Activated naive CD8-positive, alpha-beta T cell treated with anti-CD3 and anti-CD28 coated beads, Interleukin-2, amount 50 U/mL, for 16 hours (primary cell): ENCODE results near the gene SPEM1.
"Not testable (repeated sequence)": the region's sequence is repeated elsewhere in the genome, so short reads cannot be mapped to it uniquely, and the experiment has no call there.

Experiments
- DNase-seq: peaks from one replicate; pipeline ENCODE4 v3.0.0-alpha.2; 2020; ENCODE audit warnings: low read depth, low spot score

SPEM1 gene

DNA sequence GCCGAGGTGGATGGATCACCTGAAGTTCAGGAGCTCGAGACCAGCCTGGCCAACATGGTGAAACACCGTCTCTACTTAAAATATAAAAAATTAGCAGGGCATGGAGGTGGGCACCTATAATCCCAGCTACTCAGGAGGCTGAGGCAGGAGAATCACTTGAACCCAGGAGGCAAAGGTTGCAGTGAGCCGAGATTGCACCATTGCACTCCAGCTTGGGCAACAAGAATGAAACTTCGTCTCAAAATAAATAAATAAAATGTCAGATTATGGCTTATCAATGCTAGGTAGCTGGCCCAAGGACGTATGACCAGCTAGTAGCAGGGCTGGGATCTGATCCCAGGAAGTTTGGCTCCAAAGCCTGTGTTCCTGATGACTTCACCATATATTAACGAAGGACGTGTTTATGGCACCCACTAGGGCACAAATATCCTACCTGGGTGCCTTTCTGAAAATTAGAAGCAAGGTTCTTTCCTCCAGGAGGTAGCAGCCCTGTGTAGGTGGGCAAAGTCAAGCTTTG, 50.4 kb downstream of the SPEM1 start:
- not testable (repeated sequence) for DNase-seq
